ENCODE results near the gene TAOK1.
"Not testable (repeated sequence)": the region's sequence is repeated elsewhere in the genome, so short reads cannot be mapped to it uniquely, and the experiment has no call there.

Gene TAOK1

DNA sequence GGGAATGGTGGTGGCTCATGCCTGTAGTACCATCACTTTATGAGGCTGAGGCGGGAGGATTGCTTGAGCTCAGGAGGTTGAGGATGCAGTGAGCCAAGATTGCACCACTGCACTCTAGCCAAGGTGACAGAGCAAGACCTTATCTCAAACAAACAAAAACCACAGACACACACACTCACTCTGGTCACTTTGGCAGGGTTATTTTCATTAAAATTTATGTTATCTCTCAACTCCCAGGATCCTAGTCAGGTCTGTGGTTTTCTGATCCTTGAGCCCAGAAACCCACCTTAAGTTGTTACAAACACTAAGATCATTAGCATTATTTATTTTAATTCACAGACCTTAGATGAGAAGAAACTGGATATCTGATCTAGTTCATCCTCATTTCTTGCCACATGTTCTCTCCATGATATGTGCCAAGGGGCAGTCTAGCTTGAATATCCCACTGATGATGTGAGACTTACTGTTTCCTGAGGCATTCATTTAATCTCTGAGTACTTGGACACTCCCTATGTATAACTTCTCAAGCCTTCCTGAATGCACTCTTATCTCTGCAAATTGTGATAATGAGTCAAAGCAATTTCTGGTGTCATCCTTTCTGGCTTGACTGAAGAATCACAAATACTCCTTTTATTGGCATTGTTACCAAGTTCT is 167.0 kb downstream of the TAOK1 start:
- Histone ChIP-seq H3K9me2 (replicated peaks; ENCODE audit: control insufficient read depth, low read length) (no peaks in the 10 kb centered on the region), H3K79me2 (ENCODE audit: control insufficient read depth, low read length) (no peaks in the 10 kb centered on the region), H3K4me3 (ENCODE audit: low read length) (no peak overlapping the region), H3K9me3 (ENCODE audit: control insufficient read depth, insufficient read depth, low read length) (no peaks in the 10 kb centered on the region), H3F3A (ENCODE audit: control insufficient read depth, insufficient read depth) (peaks cover 20% of the 10 kb centered on the region), H3K27me3 (ENCODE audit: control insufficient read depth, low read length) (no peaks in the 10 kb centered on the region), H3K36me3 (ENCODE audit: control insufficient read depth, low read length) (peaks cover 10% of the 10 kb centered on the region), H3K4me2 (ENCODE audit: low read length) (no peak overlapping the region), H4K20me1 (ENCODE audit: control insufficient read depth, insufficient read depth, low read depth, low read length) (0 out of 2 replicates have a peak, but pooled peaks cover 3% of the 10 kb centered on the region), H3K4me1 (ENCODE audit: control insufficient read depth, low read length) (peaks cover 36% of the 10 kb centered on the region), H3K27ac (ENCODE audit: low read depth, low read length) (no peak overlapping the region)
- no peak for TF ChIP-seq EZH2phosphoT487 (IDR thresholded peaks at IDR 0.05; ENCODE audit: borderline replicate concordance, low read length)
- TF ChIP-seq, protein P1, sequence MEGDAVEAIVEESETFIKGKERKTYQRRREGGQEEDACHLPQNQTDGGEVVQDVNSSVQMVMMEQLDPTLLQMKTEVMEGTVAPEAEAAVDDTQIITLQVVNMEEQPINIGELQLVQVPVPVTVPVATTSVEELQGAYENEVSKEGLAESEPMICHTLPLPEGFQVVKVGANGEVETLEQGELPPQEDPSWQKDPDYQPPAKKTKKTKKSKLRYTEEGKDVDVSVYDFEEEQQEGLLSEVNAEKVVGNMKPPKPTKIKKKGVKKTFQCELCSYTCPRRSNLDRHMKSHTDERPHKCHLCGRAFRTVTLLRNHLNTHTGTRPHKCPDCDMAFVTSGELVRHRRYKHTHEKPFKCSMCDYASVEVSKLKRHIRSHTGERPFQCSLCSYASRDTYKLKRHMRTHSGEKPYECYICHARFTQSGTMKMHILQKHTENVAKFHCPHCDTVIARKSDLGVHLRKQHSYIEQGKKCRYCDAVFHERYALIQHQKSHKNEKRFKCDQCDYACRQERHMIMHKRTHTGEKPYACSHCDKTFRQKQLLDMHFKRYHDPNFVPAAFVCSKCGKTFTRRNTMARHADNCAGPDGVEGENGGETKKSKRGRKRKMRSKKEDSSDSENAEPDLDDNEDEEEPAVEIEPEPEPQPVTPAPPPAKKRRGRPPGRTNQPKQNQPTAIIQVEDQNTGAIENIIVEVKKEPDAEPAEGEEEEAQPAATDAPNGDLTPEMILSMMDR (IDR thresholded peaks at IDR 0.05; ENCODE audit: low read depth, low read length, poor library complexity, severe bottlenecking) = no peak

DNA sequence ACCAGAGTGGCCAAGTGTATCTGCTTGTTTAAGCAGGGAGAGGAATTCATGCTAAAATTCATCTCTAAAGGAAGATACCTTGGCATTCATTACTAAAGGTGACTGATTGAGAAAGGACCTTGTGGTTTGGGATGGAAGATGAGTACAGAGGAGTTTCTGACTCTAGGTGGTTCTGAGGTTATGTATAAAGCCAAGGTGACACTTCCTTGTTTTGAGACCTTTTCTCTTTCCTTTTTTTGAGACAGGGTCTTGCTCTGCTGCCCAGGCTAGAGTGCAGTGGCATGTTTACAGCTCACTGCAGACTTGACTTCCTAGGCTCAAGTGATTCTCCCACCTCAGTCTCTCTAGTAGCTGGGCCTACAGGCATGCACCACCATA is 167.6 kb downstream of the TAOK1 start:
- Histone ChIP-seq H3K4me1 (ENCODE audit: control insufficient read depth, low read length) (peaks cover 40% of the 10 kb centered on the region), H3K4me2 (ENCODE audit: low read length) (no peak overlapping the region), H3K27ac (ENCODE audit: low read depth, low read length) (no peak overlapping the region), H3F3A (ENCODE audit: control insufficient read depth, insufficient read depth) (peaks cover 17% of the 10 kb centered on the region), H3K9me2 (replicated peaks; ENCODE audit: control insufficient read depth, low read length) (no peaks in the 10 kb centered on the region), H4K20me1 (ENCODE audit: control insufficient read depth, insufficient read depth, low read depth, low read length) (0 out of 2 replicates have a peak, but pooled peaks cover 3% of the 10 kb centered on the region), H3K27me3 (ENCODE audit: control insufficient read depth, low read length) (no peaks in the 10 kb centered on the region), H3K36me3 (ENCODE audit: control insufficient read depth, low read length) (peaks cover 15% of the 10 kb centered on the region), H3K4me3 (ENCODE audit: low read length) (no peak overlapping the region), H3K79me2 (ENCODE audit: control insufficient read depth, low read length) (no peaks in the 10 kb centered on the region), H3K9me3 (ENCODE audit: control insufficient read depth, insufficient read depth, low read length) (no peaks in the 10 kb centered on the region)
- TF ChIP-seq, protein P1 (IDR thresholded peaks at IDR 0.05; ENCODE audit: low read depth, low read length, poor library complexity, severe bottlenecking) = no peak
- TF ChIP-seq EZH2phosphoT487 (IDR thresholded peaks at IDR 0.05; ENCODE audit: borderline replicate concordance, low read length) = no peak

DNA sequence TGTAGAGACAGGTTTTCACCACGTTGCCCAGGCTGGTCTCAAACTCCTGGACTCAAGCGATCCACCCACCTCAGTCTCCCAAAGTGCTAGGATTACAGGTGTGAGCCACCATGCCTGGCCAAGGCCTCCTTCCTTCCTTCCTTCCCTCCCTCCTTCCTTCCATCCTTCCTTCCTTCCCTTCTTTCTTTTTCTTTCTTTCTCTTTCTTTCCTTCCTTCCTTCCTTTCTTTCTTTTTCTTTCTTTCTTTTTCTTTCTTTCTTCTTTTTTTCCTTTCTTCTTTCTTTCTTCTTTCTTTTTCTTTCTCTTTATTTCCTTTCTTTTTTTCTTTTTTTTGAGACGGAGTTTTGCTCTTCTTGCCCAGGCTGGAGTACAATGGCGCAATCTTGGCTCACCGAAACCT is 168.0 kb downstream of the TAOK1 start:
- H3K79me2 ChIP-seq (ENCODE audit: control insufficient read depth, low read length); H3K27me3 ChIP-seq (ENCODE audit: control insufficient read depth, low read length); H3K27ac ChIP-seq (ENCODE audit: low read depth, low read length); H3K4me3 ChIP-seq (ENCODE audit: low read length); H3K4me2 ChIP-seq (ENCODE audit: low read length); H3K9me3 ChIP-seq (ENCODE audit: control insufficient read depth, insufficient read depth, low read length); H4K20me1 ChIP-seq (ENCODE audit: control insufficient read depth, insufficient read depth, low read depth, low read length); H3K9me2 ChIP-seq (replicated peaks; ENCODE audit: control insufficient read depth, low read length): not testable (repeated sequence)
- Histone ChIP-seq H3F3A (ENCODE audit: control insufficient read depth, insufficient read depth) (peaks cover 17% of the 10 kb centered on the region), H3K36me3 (ENCODE audit: control insufficient read depth, low read length) (peaks cover 18% of the 10 kb centered on the region), H3K4me1 (ENCODE audit: control insufficient read depth, low read length) (peaks cover 40% of the 10 kb centered on the region)

DNA sequence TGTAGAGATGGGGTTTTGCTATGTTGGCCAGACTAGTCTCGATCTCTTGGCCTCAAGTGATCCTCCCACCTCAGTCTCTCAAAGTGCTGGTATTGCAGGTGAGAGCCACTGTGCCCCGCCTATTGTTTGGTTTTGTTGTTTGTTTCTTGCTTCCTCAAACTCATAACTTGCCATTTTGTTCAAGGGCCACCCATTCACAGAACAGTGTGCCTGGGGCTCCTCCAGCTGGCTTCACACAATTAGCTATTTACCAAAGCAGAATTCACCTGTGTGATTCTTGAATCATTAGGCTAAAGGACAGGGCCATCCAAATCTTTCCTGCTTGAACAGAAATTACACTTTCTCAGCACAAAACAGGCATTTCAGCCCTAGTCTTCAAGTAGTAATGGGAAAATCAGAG is 169.5 kb downstream of the TAOK1 start:
- Histone ChIP-seq H3K4me1 (ENCODE audit: control insufficient read depth, low read length) (peaks cover 48% of the 10 kb centered on the region), H3K36me3 (ENCODE audit: control insufficient read depth, low read length) (peaks cover 22% of the 10 kb centered on the region), H3K9me3 (ENCODE audit: control insufficient read depth, insufficient read depth, low read length) (no peaks in the 10 kb centered on the region), H3K27me3 (ENCODE audit: control insufficient read depth, low read length) (no peaks in the 10 kb centered on the region), H3K79me2 (ENCODE audit: control insufficient read depth, low read length) (peaks cover 8% of the 10 kb centered on the region), H3K9me2 (replicated peaks; ENCODE audit: control insufficient read depth, low read length) (no peaks in the 10 kb centered on the region), H3K4me3 (ENCODE audit: low read length) (no peak overlapping the region), H3F3A (ENCODE audit: control insufficient read depth, insufficient read depth) (peaks cover 16% of the 10 kb centered on the region), H3K27ac (ENCODE audit: low read depth, low read length) (no peak overlapping the region), H3K4me2 (ENCODE audit: low read length) (no peak overlapping the region), H4K20me1 (ENCODE audit: control insufficient read depth, insufficient read depth, low read depth, low read length) (0 out of 2 replicates have a peak, but pooled peaks cover 3% of the 10 kb centered on the region)
- TF ChIP-seq, protein P1 (IDR thresholded peaks at IDR 0.05; ENCODE audit: low read depth, low read length, poor library complexity, severe bottlenecking) = no peak
- no peak for TF ChIP-seq EZH2phosphoT487 (IDR thresholded peaks at IDR 0.05; ENCODE audit: borderline replicate concordance, low read length)
